HepG2 (cell line): ENCODE data around the gene HS3ST5. TPM values are rescaled to one million over a fixed set of nuclear protein-coding genes. Genes with fewer than 3 reads are reported as not detected.

Experiments
- ARID2 ChIP-seq: sonication (generic); formaldehyde crosslinking; IDR thresholded peaks from 2 replicates; pipeline ENCODE4 v1.8.1; 2022; ENCODE audit warnings: mild to moderate bottlenecking, missing genetic modification reagents, borderline replicate concordance
- CHD4 ChIP-seq: fragments of 200-600 bp; sonication (generic); IDR thresholded peaks from 2 replicates; pipeline ENCODE4 v1.7.0; 2017; ENCODE audit warnings: mild to moderate bottlenecking, low read length, borderline replicate concordance
- DNMT1 ChIP-seq: sonication (generic); formaldehyde crosslinking; IDR thresholded peaks from 2 replicates; pipeline ENCODE4 v1.5.1; 2020; ENCODE audit warnings: mild to moderate bottlenecking, missing genetic modification reagents
- ETV5 ChIP-seq: IDR thresholded peaks from 2 replicates; pipeline ENCODE4 v1.6.1; 2018; ENCODE audit warnings: missing biosample characterization, missing genetic modification reagents, inconsistent platforms, borderline replicate concordance
- EZH2 ChIP-seq: conservative IDR thresholded peaks from 2 replicates; pipeline ENCODE4 v1.6.1; 2012; ENCODE audit warnings: mild to moderate bottlenecking, low read depth, low read length, moderate library complexity
- FOXC1 ChIP-seq: sonication (generic); formaldehyde crosslinking; IDR thresholded peaks from 2 replicates; pipeline ENCODE4 v1.8.0; 2022; ENCODE audit warnings: mild to moderate bottlenecking, missing genetic modification reagents, borderline replicate concordance
- GABPA ChIP-seq, 2 experiments: IDR thresholded peaks; 2 replicates each; pipeline ENCODE4 v1.6.1; 2011 to 2016; ENCODE audit warnings: low read depth in 2 of 2, low read length in 1 of 2, missing biosample characterization in 1 of 2, missing genetic modification characterization in 1 of 2
- GATA4 ChIP-seq: sonication (generic); IDR thresholded peaks from 2 replicates; pipeline ENCODE4 v1.6.1; 2016; ENCODE audit warnings: antibody characterized with exemption, low read depth, borderline replicate concordance
- HOXD1 ChIP-seq: sonication (generic); formaldehyde crosslinking; IDR thresholded peaks from 2 replicates; pipeline ENCODE4 v1.5.0; 2020; ENCODE audit warnings: missing genetic modification reagents
- JUN ChIP-seq: sonication (generic); formaldehyde crosslinking; IDR thresholded peaks from 2 replicates; pipeline ENCODE4 v1.4.0; 2020; ENCODE audit warnings: mild to moderate bottlenecking, missing genetic modification reagents
- KDM3A ChIP-seq: IDR thresholded peaks from 2 replicates; pipeline ENCODE4 v1.6.1; 2018; ENCODE audit warnings: low read depth, missing compliant biosample characterization
- RNF2 ChIP-seq: fragments of 450-650 bp; conservative IDR thresholded peaks from 2 replicates; pipeline ENCODE4 v1.6.1; 2016; ENCODE audit warnings: low read depth
- TBX2 ChIP-seq: sonication (generic); formaldehyde crosslinking; IDR thresholded peaks from 2 replicates; pipeline ENCODE4 v1.5.0; 2020; ENCODE audit warnings: missing genetic modification reagents, mild to moderate bottlenecking, borderline replicate concordance
- ZKSCAN5 ChIP-seq: sonication (generic); formaldehyde crosslinking; IDR thresholded peaks from 2 replicates; pipeline ENCODE4 v1.5.1; 2020; ENCODE audit warnings: mild to moderate bottlenecking, missing genetic modification reagents
- ZNF350 ChIP-seq: sonication (generic); formaldehyde crosslinking; IDR thresholded peaks from 2 replicates; pipeline ENCODE4 v1.4.0; 2020; ENCODE audit warnings: mild to moderate bottlenecking, low read depth, missing genetic modification reagents, borderline replicate concordance
- ZNF550 ChIP-seq: sonication (generic); formaldehyde crosslinking; IDR thresholded peaks from 2 replicates; pipeline ENCODE4 v1.4.0; 2020; ENCODE audit warnings: mild to moderate bottlenecking, missing genetic modification reagents, borderline replicate concordance
- ZNF563 ChIP-seq: sonication (generic); formaldehyde crosslinking; IDR thresholded peaks from 2 replicates; pipeline ENCODE4 v1.8.0; 2022; ENCODE audit warnings: mild to moderate bottlenecking, moderate library complexity, missing genetic modification reagents
- ZNF564 ChIP-seq: sonication (generic); formaldehyde crosslinking; IDR thresholded peaks from 2 replicates; pipeline ENCODE4 v1.8.1; 2023; ENCODE audit warnings: mild to moderate bottlenecking, missing genetic modification reagents
- polyA plus RNA-seq, 8 experiments: library from polyadenylated mRNA; depleted of rRNA in 3 of 8; stranded (reverse) in 7 of 8; unstranded in 1 of 8; fragments of >200 nt; fragmentation: Illumina TruSeq in 4 of 8; extraction: Trizol in 4 of 8; gene quantifications; 2 replicates each; pipeline versions ENCODE4 v1.2.1 to v1.2.3, GENCODE V29; 2011 to 2016; ENCODE audit warnings: low read depth in 4 of 8, missing spikeins in 1 of 8, mixed read lengths in 1 of 8; ENCODE audit not compliant: insufficient read depth in 1 of 8
- total RNA-seq, 5 experiments: library from RNA; depleted of rRNA; stranded (reverse); fragments of >200 nt; fragmentation: Illumina TruSeq; extraction: Trizol; gene quantifications; 2 replicates each; pipeline ENCODE4 v1.2.3, GENCODE V29; 2016; ENCODE audit warnings: low read depth in 1 of 5
- TF ChIP-seq, protein P1 (sequence below): sonication (generic); formaldehyde crosslinking; IDR thresholded peaks from 2 replicates; pipeline ENCODE4 v1.4.0; 2020; ENCODE audit warnings: missing genetic modification reagents; ENCODE audit errors: not compliant biosample characterization
- TF ChIP-seq, protein P2 (sequence below): sonication (generic); formaldehyde crosslinking; IDR thresholded peaks from 2 replicates; pipeline ENCODE4 v1.4.0; 2020; ENCODE audit warnings: mild to moderate bottlenecking, missing genetic modification reagents
- TF ChIP-seq, protein P3 (sequence below): IDR thresholded peaks from 2 replicates; pipeline ENCODE4 v1.6.1; 2016; ENCODE audit warnings: mild to moderate bottlenecking
- TF ChIP-seq, protein P4 (sequence below): sonication (generic); formaldehyde crosslinking; IDR thresholded peaks from 2 replicates; pipeline ENCODE4 v1.4.0; 2020; ENCODE audit warnings: low read depth, missing genetic modification reagents

Gene HS3ST5
- total and polyA plus RNA-seq, 2 of the 13 experiments (the other 11 are each of a cell fraction or from before 2014, with no cell fraction given): 1.1 to 1.6 TPM

DNA sequence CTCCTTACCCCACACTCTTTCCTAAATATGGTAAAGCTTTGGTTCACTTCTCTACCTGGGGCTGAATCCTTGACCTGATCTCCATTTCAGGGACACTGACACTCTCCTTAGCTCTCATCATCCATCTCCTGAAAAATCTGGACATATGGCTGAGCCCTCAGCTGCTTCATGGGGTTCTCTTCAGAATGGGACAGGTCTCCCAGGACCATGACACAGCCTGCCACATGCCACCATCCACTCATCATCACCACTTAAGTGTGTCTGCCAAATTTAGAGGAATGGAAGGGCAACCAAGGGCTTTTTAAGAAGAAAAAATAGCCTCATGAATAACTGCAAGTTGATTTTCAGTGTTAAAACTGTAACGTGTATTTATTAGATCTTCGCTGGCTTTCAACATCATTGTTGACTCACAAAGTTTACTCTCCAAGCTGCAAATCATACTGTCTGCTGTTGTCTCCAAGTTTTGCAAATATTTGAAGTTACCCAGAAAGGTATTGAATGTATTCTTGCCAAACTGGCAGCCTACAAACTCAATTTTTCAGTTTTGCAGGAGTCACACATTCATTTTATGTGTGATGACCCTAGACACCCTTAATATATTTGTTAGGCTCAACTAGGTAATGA, 41.1 kb downstream of the HS3ST5 start (continued):
- no peak for TF ChIP-seq GABPA (IDR thresholded peaks at IDR 0.05; ENCODE audit: low read depth, low read length)
- no peak for TF ChIP-seq GABPA (CRISPR knock-in tag; IDR thresholded peaks at IDR 0.05; ENCODE audit: low read depth)
- no peak for TF ChIP-seq ZKSCAN5 (CRISPR knock-in tag)
- TF ChIP-seq TBX2 (CRISPR knock-in tag): peak; percentile 33; the same call in 1 of the 2 replicates
- no peak for TF ChIP-seq HOXD1 (CRISPR knock-in tag)
- TF ChIP-seq DNMT1: no peak
- no peak for TF ChIP-seq ZNF550
- TF ChIP-seq FOXC1 (CRISPR knock-in tag): no peak
- TF ChIP-seq, protein P1, sequence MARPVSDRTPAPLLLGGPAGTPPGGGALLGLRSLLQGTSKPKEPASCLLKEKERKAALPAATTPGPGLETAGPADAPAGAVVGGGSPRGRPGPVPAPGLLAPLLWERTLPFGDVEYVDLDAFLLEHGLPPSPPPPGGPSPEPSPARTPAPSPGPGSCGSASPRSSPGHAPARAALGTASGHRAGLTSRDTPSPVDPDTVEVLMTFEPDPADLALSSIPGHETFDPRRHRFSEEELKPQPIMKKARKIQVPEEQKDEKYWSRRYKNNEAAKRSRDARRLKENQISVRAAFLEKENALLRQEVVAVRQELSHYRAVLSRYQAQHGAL: no peak
- TF ChIP-seq ARID2 (CRISPR knock-in tag): no peak
- no peak for TF ChIP-seq ETV5 (CRISPR knock-in tag)
- TF ChIP-seq, protein P2, sequence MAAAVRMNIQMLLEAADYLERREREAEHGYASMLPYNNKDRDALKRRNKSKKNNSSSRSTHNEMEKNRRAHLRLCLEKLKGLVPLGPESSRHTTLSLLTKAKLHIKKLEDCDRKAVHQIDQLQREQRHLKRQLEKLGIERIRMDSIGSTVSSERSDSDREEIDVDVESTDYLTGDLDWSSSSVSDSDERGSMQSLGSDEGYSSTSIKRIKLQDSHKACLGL (CRISPR knock-in tag): no peak
- no peak for TF ChIP-seq JUN (CRISPR knock-in tag)
- TF ChIP-seq, protein P3, sequence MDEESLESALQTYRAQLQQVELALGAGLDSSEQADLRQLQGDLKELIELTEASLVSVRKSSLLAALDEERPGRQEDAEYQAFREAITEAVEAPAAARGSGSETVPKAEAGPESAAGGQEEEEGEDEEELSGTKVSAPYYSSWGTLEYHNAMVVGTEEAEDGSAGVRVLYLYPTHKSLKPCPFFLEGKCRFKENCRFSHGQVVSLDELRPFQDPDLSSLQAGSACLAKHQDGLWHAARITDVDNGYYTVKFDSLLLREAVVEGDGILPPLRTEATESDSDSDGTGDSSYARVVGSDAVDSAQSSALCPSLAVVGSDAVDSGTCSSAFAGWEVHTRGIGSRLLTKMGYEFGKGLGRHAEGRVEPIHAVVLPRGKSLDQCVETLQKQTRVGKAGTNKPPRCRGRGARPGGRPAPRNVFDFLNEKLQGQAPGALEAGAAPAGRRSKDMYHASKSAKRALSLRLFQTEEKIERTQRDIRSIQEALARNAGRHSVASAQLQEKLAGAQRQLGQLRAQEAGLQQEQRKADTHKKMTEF (CRISPR knock-in tag): peak; percentile 67
- TF ChIP-seq, protein P4, sequence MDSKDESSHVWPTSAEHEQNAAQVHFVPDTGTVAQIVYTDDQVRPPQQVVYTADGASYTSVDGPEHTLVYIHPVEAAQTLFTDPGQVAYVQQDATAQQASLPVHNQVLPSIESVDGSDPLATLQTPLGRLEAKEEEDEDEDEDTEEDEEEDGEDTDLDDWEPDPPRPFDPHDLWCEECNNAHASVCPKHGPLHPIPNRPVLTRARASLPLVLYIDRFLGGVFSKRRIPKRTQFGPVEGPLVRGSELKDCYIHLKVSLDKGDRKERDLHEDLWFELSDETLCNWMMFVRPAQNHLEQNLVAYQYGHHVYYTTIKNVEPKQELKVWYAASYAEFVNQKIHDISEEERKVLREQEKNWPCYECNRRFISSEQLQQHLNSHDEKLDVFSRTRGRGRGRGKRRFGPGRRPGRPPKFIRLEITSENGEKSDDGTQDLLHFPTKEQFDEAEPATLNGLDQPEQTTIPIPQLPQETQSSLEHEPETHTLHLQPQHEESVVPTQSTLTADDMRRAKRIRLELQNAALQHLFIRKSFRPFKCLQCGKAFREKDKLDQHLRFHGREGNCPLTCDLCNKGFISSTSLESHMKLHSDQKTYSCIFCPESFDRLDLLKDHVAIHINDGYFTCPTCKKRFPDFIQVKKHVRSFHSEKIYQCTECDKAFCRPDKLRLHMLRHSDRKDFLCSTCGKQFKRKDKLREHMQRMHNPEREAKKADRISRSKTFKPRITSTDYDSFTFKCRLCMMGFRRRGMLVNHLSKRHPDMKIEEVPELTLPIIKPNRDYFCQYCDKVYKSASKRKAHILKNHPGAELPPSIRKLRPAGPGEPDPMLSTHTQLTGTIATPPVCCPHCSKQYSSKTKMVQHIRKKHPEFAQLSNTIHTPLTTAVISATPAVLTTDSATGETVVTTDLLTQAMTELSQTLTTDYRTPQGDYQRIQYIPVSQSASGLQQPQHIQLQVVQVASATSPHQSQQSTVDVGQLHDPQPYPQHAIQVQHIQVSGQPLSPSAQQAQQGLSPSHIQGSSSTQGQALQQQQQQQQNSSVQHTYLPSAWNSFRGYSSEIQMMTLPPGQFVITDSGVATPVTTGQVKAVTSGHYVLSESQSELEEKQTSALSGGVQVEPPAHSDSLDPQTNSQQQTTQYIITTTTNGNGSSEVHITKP: no peak
- no peak for TF ChIP-seq ZNF350 (CRISPR knock-in tag)
- no peak for TF ChIP-seq ZNF563 (CRISPR knock-in tag)
- TF ChIP-seq ZNF564 (CRISPR knock-in tag): no peak
- TF ChIP-seq EZH2: no peak
- no peak for TF ChIP-seq CHD4
- TF ChIP-seq RNF2: no peak
- TF ChIP-seq GATA4: peak; percentile 27; the same call in 1 of the 2 replicates
- no peak for TF ChIP-seq KDM3A (CRISPR knock-in tag)
